Liver (tissue), 9 donors: Measurements from ENCODE around the gene TGDS. TPM values are rescaled to one million over a fixed set of nuclear protein-coding genes. Genes with fewer than 3 reads are reported as not detected.

ENCODE experiments used
- DNase-seq: peaks from one replicate; pipeline ENCODE4 v3.0.0-alpha.2; 2017; ENCODE audit warnings: low spot score
- H3K27ac ChIP-seq, 2 donors: one replicate each; pipeline ENCODE4 v1.7.0; 2013; ENCODE audit warnings: inconsistent platforms in 2 of 2, low read length in 2 of 2, control low read depth in 1 of 2, low read depth in 1 of 2, mild to moderate bottlenecking in 1 of 2
- H3K27me3 ChIP-seq, 4 donors: one replicate each; pipeline versions ENCODE4 v1.6.1 to v1.7.0; 2013; ENCODE audit warnings: low read length in 3 of 4, inconsistent platforms in 1 of 4, mild to moderate bottlenecking in 1 of 4, moderate library complexity in 1 of 4; ENCODE audit not compliant: control insufficient read depth in 4 of 4, insufficient read depth in 4 of 4
- H3K36me3 ChIP-seq, 4 donors: one replicate each; pipeline versions ENCODE4 v1.6.1 to v1.7.0; 2013; ENCODE audit warnings: low read length in 3 of 4, mild to moderate bottlenecking in 3 of 4, low read depth in 1 of 4, moderate library complexity in 1 of 4; ENCODE audit not compliant: control insufficient read depth in 4 of 4, insufficient read depth in 3 of 4
- H3K4me1 ChIP-seq, 4 donors: one replicate each; pipeline versions ENCODE4 v1.6.1 to v1.7.0; 2013; ENCODE audit warnings: low read length in 3 of 4, mild to moderate bottlenecking in 3 of 4, moderate library complexity in 1 of 4; ENCODE audit not compliant: control insufficient read depth in 4 of 4, insufficient read depth in 4 of 4
- H3K4me3 ChIP-seq, 3 donors: one replicate each; pipeline versions ENCODE4 v1.6.1 to v1.7.0; 2013; ENCODE audit warnings: low read length in 3 of 3, control low read depth in 1 of 3, low read depth in 1 of 3, mild to moderate bottlenecking in 1 of 3
- H3K9ac ChIP-seq, 2 donors: one replicate each; pipeline ENCODE4 v1.7.0; 2013; ENCODE audit warnings: low read length in 2 of 2, mild to moderate bottlenecking in 2 of 2, moderate library complexity in 2 of 2, control low read depth in 1 of 2, low read depth in 1 of 2
- H3K9me3 ChIP-seq, 4 donors: one replicate each; pipeline versions ENCODE4 v1.6.1 to v1.7.0; 2013; ENCODE audit warnings: low read length in 3 of 4; ENCODE audit not compliant: control insufficient read depth in 4 of 4
- ATF3 ChIP-seq: IDR thresholded peaks from 2 replicates; pipeline ENCODE4 v1.6.1; 2016; ENCODE audit warnings: antibody characterized with exemption
- CTCF ChIP-seq: fragments of 150-350 bp; IDR thresholded peaks from 2 replicates; pipeline ENCODE4 v1.5.1; 2017; ENCODE audit warnings: improper control_type of control experiment, low read depth, low read length; ENCODE audit not compliant: missing input control
- EGR1 ChIP-seq, 2 donors: IDR thresholded peaks; 2 replicates each; pipeline ENCODE4 v1.6.1; 2016 to 2018; ENCODE audit warnings: antibody characterized with exemption in 2 of 2, low read depth in 2 of 2
- FOXA1 ChIP-seq: IDR thresholded peaks from 2 replicates; pipeline ENCODE4 v1.6.1; 2016; ENCODE audit warnings: antibody characterized with exemption
- FOXA2 ChIP-seq: IDR thresholded peaks from 2 replicates; pipeline ENCODE4 v1.6.1; 2016; ENCODE audit warnings: antibody characterized with exemption
- GABPA ChIP-seq, 2 donors: IDR thresholded peaks in 1 of 2; conservative IDR thresholded peaks in 1 of 2; 2 replicates each; pipeline ENCODE4 v1.6.1; 2016; ENCODE audit warnings: antibody characterized with exemption in 2 of 2, mild to moderate bottlenecking in 1 of 2, moderate library complexity in 1 of 2
- HNF4A ChIP-seq, 2 donors: conservative IDR thresholded peaks; 2 replicates each; pipeline ENCODE4 v1.6.1; 2016; ENCODE audit warnings: antibody characterized with exemption in 2 of 2, mild to moderate bottlenecking in 2 of 2
- HNF4G ChIP-seq: IDR thresholded peaks from 2 replicates; pipeline ENCODE4 v1.6.1; 2016; ENCODE audit warnings: antibody characterized with exemption
- JUND ChIP-seq, 2 donors: IDR thresholded peaks; 2 replicates each; pipeline ENCODE4 v1.6.1; 2016; ENCODE audit warnings: antibody characterized with exemption in 2 of 2
- MAX ChIP-seq: IDR thresholded peaks from 2 replicates; pipeline ENCODE4 v1.6.1; 2016; ENCODE audit warnings: antibody characterized with exemption
- NR2F2 ChIP-seq: IDR thresholded peaks from 2 replicates; pipeline ENCODE4 v1.6.1; 2016; ENCODE audit warnings: antibody characterized with exemption
- RAD21 ChIP-seq, 2 donors: IDR thresholded peaks; 2 replicates each; pipeline ENCODE4 v1.6.1; 2016; ENCODE audit warnings: antibody characterized with exemption in 2 of 2, mild to moderate bottlenecking in 2 of 2
- REST ChIP-seq: IDR thresholded peaks from 2 replicates; pipeline ENCODE4 v1.6.1; 2016; ENCODE audit warnings: antibody characterized with exemption, mild to moderate bottlenecking
- RXRA ChIP-seq, 2 donors: IDR thresholded peaks; 2 replicates each; pipeline ENCODE4 v1.6.1; 2017 to 2018; ENCODE audit warnings: antibody characterized with exemption in 2 of 2, mild to moderate bottlenecking in 1 of 2
- SP1 ChIP-seq: IDR thresholded peaks from 2 replicates; pipeline ENCODE4 v1.6.1; 2018; ENCODE audit warnings: antibody characterized with exemption, mild to moderate bottlenecking
- TAF1 ChIP-seq: conservative IDR thresholded peaks from 2 replicates; pipeline ENCODE4 v1.6.1; 2016; ENCODE audit warnings: antibody characterized with exemption, mild to moderate bottlenecking
- YY1 ChIP-seq: IDR thresholded peaks from 2 replicates; pipeline ENCODE4 v1.6.1; 2016; ENCODE audit warnings: antibody characterized with exemption, mild to moderate bottlenecking
- ZBTB33 ChIP-seq: IDR thresholded peaks from 2 replicates; pipeline ENCODE4 v1.6.1; 2016; ENCODE audit warnings: antibody characterized with exemption
- WGBS: extraction: QIAGEN DNeasy Blood & Tissue Kit; methylation state at CpG from one replicate; pipeline ENCODE4 v1.1.7; 2013; 5-methylcytosine and 5-hydroxymethylcytosine counted together
- polyA plus RNA-seq, 2 donors: library from polyadenylated mRNA; stranded (reverse) in 1 of 2; unstranded in 1 of 2; fragments of 200-250 nt in 1 of 2; fragments of >200 nt in 1 of 2; fragmentation: Nextera tagmentation in 1 of 2; extraction: Ambion mirVana in 1 of 2; gene quantifications; one replicate each; pipeline versions ENCODE4 v1.2.1 to v1.2.3, GENCODE V29; 2013 to 2015
- total RNA-seq, 2 donors: library from RNA; depleted of rRNA; stranded (reverse); fragments of >200 nt; gene quantifications; one replicate each; pipeline ENCODE4 v1.2.3, GENCODE V29; 2014
- donor health status: healthy.
- donor health status: healthy.
- donor health status: healthy.
- donor health status: healthy.
- donor health status: healthy.

Gene TGDS
- total and polyA plus RNA-seq, 4 donors = 5.7 to 11.4 (median 9.5) TPM

- 59% methylated on average over 1 of the region's 1 CpG for WGBS
- DNase-seq = no peak
- Histone ChIP-seq H3K4me1 (no peaks in the 10 kb centered on the region), H3K9me3 (no peaks in the 10 kb centered on the region), H3K9ac (no peak overlapping the region), H3K36me3 (no peaks in the 10 kb centered on the region), H3K27ac (no peak overlapping the region), H3K4me3 (no peak overlapping the region), H3K27me3 (no peaks in the 10 kb centered on the region)
- TF ChIP-seq RXRA (IDR thresholded peaks at IDR 0.05) (no peak), HNF4G (no peak), FOXA2 (no peak), NR2F2 (no peak), REST (no peak), MAX (no peak), ZBTB33 (no peak), HNF4A (conservative IDR thresholded peaks at IDR 0.05) (no peak), JUND (IDR thresholded peaks at IDR 0.05) (no peak), SP1 (no peak), RAD21 (IDR thresholded peaks at IDR 0.05) (no peak), FOXA1 (no peak), ATF3 (no peak), TAF1 (no peak), YY1 (no peak), GABPA (IDR thresholded peaks at IDR 0.05 in 1 of 2, conservative IDR thresholded peaks at IDR 0.05 in 1 of 2) (no peak), CTCF (no peak), EGR1 (IDR thresholded peaks at IDR 0.05; ENCODE audit: low read depth in 2 of 2) (no peak)
Observed at GRCh38 chr13:94556041-94556440, 39.9 kb downstream of the TGDS start.
